Measurements from ENCODE around the gene MYT1. TPM values are rescaled to one million over a fixed set of nuclear protein-coding genes. Genes with fewer than 3 reads are reported as not detected.
"Not testable (repeated sequence)": the region's sequence is repeated elsewhere in the genome, so short reads cannot be mapped to it uniquely, and the experiment has no call there.

The MYT1 gene
- total RNA-seq, 1 experiment from 2014 or later: 4.1 TPM

GRCh38 chr20:64185276-64185900 is 21.1 kb downstream of the MYT1 start:
- H3K27ac ChIP-seq (ENCODE audit: low read length): no peak overlapping the region
- no peaks in the 10 kb centered on the region for H3K79me2 ChIP-seq (ENCODE audit: low read length)
- H3K36me3 ChIP-seq (ENCODE audit: insufficient read depth, low read length): no peaks in the 10 kb centered on the region
- H3K27me3 ChIP-seq (ENCODE audit: low read length): no peaks in the 10 kb centered on the region
- no peaks in the 10 kb centered on the region for H3K9me3 ChIP-seq (ENCODE audit: low read length)
- H3K9me2 ChIP-seq (replicated peaks; ENCODE audit: insufficient read depth, low read length): no peaks in the 10 kb centered on the region
- no peak overlapping the region for H2AFZ ChIP-seq (ENCODE audit: low read length)
- no peak for DNase-seq
- no peak overlapping the region for H3K4me3 ChIP-seq (ENCODE audit: low read length)
- no peak overlapping the region for H3K9ac ChIP-seq (ENCODE audit: low read length)
- no peaks in the 10 kb centered on the region for H4K20me1 ChIP-seq (ENCODE audit: insufficient read depth, low read depth, low read length)
- no peaks in the 10 kb centered on the region for H3K4me1 ChIP-seq (ENCODE audit: low read length)
- H3K4me2 ChIP-seq (ENCODE audit: low read depth, low read length, poor library complexity, severe bottlenecking): no peak overlapping the region

- no peak overlapping the region for H3K4me2 ChIP-seq (ENCODE audit: low read depth, low read length, poor library complexity, severe bottlenecking)
- no peak for DNase-seq
- no peak overlapping the region for H3K27ac ChIP-seq (ENCODE audit: low read length)
- no peaks in the 10 kb centered on the region for H3K27me3 ChIP-seq (ENCODE audit: low read length)
- H3K4me1 ChIP-seq (ENCODE audit: low read length): no peaks in the 10 kb centered on the region
- no peaks in the 10 kb centered on the region for H3K9me2 ChIP-seq (replicated peaks; ENCODE audit: insufficient read depth, low read length)
- H3K9me3 ChIP-seq (ENCODE audit: low read length): no peaks in the 10 kb centered on the region
- H2AFZ ChIP-seq (ENCODE audit: low read length): no peak overlapping the region
- H3K9ac ChIP-seq (ENCODE audit: low read length): no peak overlapping the region
- no peak overlapping the region for H3K4me3 ChIP-seq (ENCODE audit: low read length)
- H3K79me2 ChIP-seq (ENCODE audit: low read length): no peaks in the 10 kb centered on the region
- H3K36me3 ChIP-seq (ENCODE audit: insufficient read depth, low read length): no peaks in the 10 kb centered on the region
- no peaks in the 10 kb centered on the region for H4K20me1 ChIP-seq (ENCODE audit: insufficient read depth, low read depth, low read length)
Observed at GRCh38 chr20:64186071-64186598, 21.9 kb downstream of the MYT1 start.

- H3K27ac ChIP-seq (ENCODE audit: low read length); H3K4me2 ChIP-seq (ENCODE audit: low read depth, low read length, poor library complexity, severe bottlenecking); H3K4me1 ChIP-seq (ENCODE audit: low read length); H3K4me3 ChIP-seq (ENCODE audit: low read length); H3K36me3 ChIP-seq (ENCODE audit: insufficient read depth, low read length); H3K27me3 ChIP-seq (ENCODE audit: low read length); H3K9me2 ChIP-seq (replicated peaks; ENCODE audit: insufficient read depth, low read length); H3K9ac ChIP-seq (ENCODE audit: low read length); DNase-seq; H3K9me3 ChIP-seq (ENCODE audit: low read length); H2AFZ ChIP-seq (ENCODE audit: low read length); H4K20me1 ChIP-seq (ENCODE audit: insufficient read depth, low read depth, low read length); H3K79me2 ChIP-seq (ENCODE audit: low read length): not testable (repeated sequence)
Observed at GRCh38 chr20:64187213-64187612, 23.0 kb downstream of the MYT1 start.

- H3K9ac ChIP-seq (ENCODE audit: low read length): no peak overlapping the region
- no peak overlapping the region for H3K27ac ChIP-seq (ENCODE audit: low read length)
- no peak overlapping the region for H2AFZ ChIP-seq (ENCODE audit: low read length)
- no peaks in the 10 kb centered on the region for H3K9me2 ChIP-seq (replicated peaks; ENCODE audit: insufficient read depth, low read length)
- no peak for DNase-seq
- no peaks in the 10 kb centered on the region for H3K9me3 ChIP-seq (ENCODE audit: low read length)
- H3K4me1 ChIP-seq (ENCODE audit: low read length): no peaks in the 10 kb centered on the region
- H3K79me2 ChIP-seq (ENCODE audit: low read length): no peaks in the 10 kb centered on the region
- H4K20me1 ChIP-seq (ENCODE audit: insufficient read depth, low read depth, low read length): no peaks in the 10 kb centered on the region
- no peak overlapping the region for H3K4me3 ChIP-seq (ENCODE audit: low read length)
- no peaks in the 10 kb centered on the region for H3K36me3 ChIP-seq (ENCODE audit: insufficient read depth, low read length)
- no peak overlapping the region for H3K4me2 ChIP-seq (ENCODE audit: low read depth, low read length, poor library complexity, severe bottlenecking)
- H3K27me3 ChIP-seq (ENCODE audit: low read length): no peaks in the 10 kb centered on the region
Observed at GRCh38 chr20:64188091-64188490, 23.8 kb downstream of the MYT1 start.

- no peak overlapping the region for H3K4me2 ChIP-seq (ENCODE audit: low read depth, low read length, poor library complexity, severe bottlenecking)
- no peaks in the 10 kb centered on the region for H3K27me3 ChIP-seq (ENCODE audit: low read length)
- H3K79me2 ChIP-seq (ENCODE audit: low read length): no peaks in the 10 kb centered on the region
- no peak for DNase-seq
- no peak overlapping the region for H2AFZ ChIP-seq (ENCODE audit: low read length)
- H3K9ac ChIP-seq (ENCODE audit: low read length): no peak overlapping the region
- H3K36me3 ChIP-seq (ENCODE audit: insufficient read depth, low read length): no peaks in the 10 kb centered on the region
- H3K4me1 ChIP-seq (ENCODE audit: low read length): no peaks in the 10 kb centered on the region
- no peak overlapping the region for H3K27ac ChIP-seq (ENCODE audit: low read length)
- no peak overlapping the region for H3K4me3 ChIP-seq (ENCODE audit: low read length)
- H4K20me1 ChIP-seq (ENCODE audit: insufficient read depth, low read depth, low read length): no peaks in the 10 kb centered on the region
- no peaks in the 10 kb centered on the region for H3K9me3 ChIP-seq (ENCODE audit: low read length)
- no peaks in the 10 kb centered on the region for H3K9me2 ChIP-seq (replicated peaks; ENCODE audit: insufficient read depth, low read length)
Observed at GRCh38 chr20:64188682-64189529, 24.7 kb downstream of the MYT1 start.

GRCh38 chr20:64189530-64189966 is 25.3 kb downstream of the MYT1 start:
- Histone ChIP-seq H2AFZ (ENCODE audit: low read length) (no peak overlapping the region), H3K27ac (ENCODE audit: low read length) (no peak overlapping the region), H3K9me3 (ENCODE audit: low read length) (no peaks in the 10 kb centered on the region), H3K27me3 (ENCODE audit: low read length) (no peaks in the 10 kb centered on the region), H3K9ac (ENCODE audit: low read length) (no peak overlapping the region), H3K36me3 (ENCODE audit: insufficient read depth, low read length) (no peaks in the 10 kb centered on the region), H4K20me1 (ENCODE audit: insufficient read depth, low read depth, low read length) (no peaks in the 10 kb centered on the region), H3K4me2 (ENCODE audit: low read depth, low read length, poor library complexity, severe bottlenecking) (no peak overlapping the region), H3K79me2 (ENCODE audit: low read length) (no peaks in the 10 kb centered on the region), H3K4me3 (ENCODE audit: low read length) (no peak overlapping the region), H3K9me2 (replicated peaks; ENCODE audit: insufficient read depth, low read length) (no peaks in the 10 kb centered on the region), H3K4me1 (ENCODE audit: low read length) (no peaks in the 10 kb centered on the region)
- DNase-seq: no peak

- Histone ChIP-seq H3K79me2 (ENCODE audit: low read length) (no peaks in the 10 kb centered on the region), H3K9me3 (ENCODE audit: low read length) (no peaks in the 10 kb centered on the region), H3K4me1 (ENCODE audit: low read length) (no peaks in the 10 kb centered on the region), H4K20me1 (ENCODE audit: insufficient read depth, low read depth, low read length) (no peaks in the 10 kb centered on the region), H3K9me2 (replicated peaks; ENCODE audit: insufficient read depth, low read length) (no peaks in the 10 kb centered on the region), H3K4me2 (ENCODE audit: low read depth, low read length, poor library complexity, severe bottlenecking) (no peak overlapping the region), H3K27me3 (ENCODE audit: low read length) (no peaks in the 10 kb centered on the region), H2AFZ (ENCODE audit: low read length) (no peak overlapping the region), H3K4me3 (ENCODE audit: low read length) (no peak overlapping the region), H3K9ac (ENCODE audit: low read length) (no peak overlapping the region), H3K27ac (ENCODE audit: low read length) (no peak overlapping the region), H3K36me3 (ENCODE audit: insufficient read depth, low read length) (no peaks in the 10 kb centered on the region)
- DNase-seq: no peak
Observed at GRCh38 chr20:64189986-64190385, 25.7 kb downstream of the MYT1 start.

GRCh38 chr20:64191002-64191401 is 26.8 kb downstream of the MYT1 start:
- Histone ChIP-seq H3K4me1 (ENCODE audit: low read length) (no peaks in the 10 kb centered on the region), H3K4me3 (ENCODE audit: low read length) (no peak overlapping the region), H3K9ac (ENCODE audit: low read length) (no peak overlapping the region), H4K20me1 (ENCODE audit: insufficient read depth, low read depth, low read length) (no peaks in the 10 kb centered on the region), H3K79me2 (ENCODE audit: low read length) (no peaks in the 10 kb centered on the region), H3K36me3 (ENCODE audit: insufficient read depth, low read length) (no peaks in the 10 kb centered on the region), H3K27me3 (ENCODE audit: low read length) (no peaks in the 10 kb centered on the region), H2AFZ (ENCODE audit: low read length) (no peak overlapping the region), H3K27ac (ENCODE audit: low read length) (no peak overlapping the region), H3K9me3 (ENCODE audit: low read length) (no peaks in the 10 kb centered on the region), H3K9me2 (replicated peaks; ENCODE audit: insufficient read depth, low read length) (no peaks in the 10 kb centered on the region), H3K4me2 (ENCODE audit: low read depth, low read length, poor library complexity, severe bottlenecking) (no peak overlapping the region)
- DNase-seq: no peak
